Tibial artery (tissue), 4 donors: ENCODE measurements around the gene ARHGAP32.

Experiments
- DNase-seq, 2 donors: peaks; one replicate each; pipeline ENCODE4 v3.0.0-alpha.2; 2019
- H3K27ac ChIP-seq, 2 donors: fragments of 200-600 bp; sonication (generic) in 1 of 2; 1 replicate in 1 of 2; 2 replicates in 1 of 2; pipeline ENCODE4 v1.5.1; 2018 to 2019; ENCODE audit warnings: mild to moderate bottlenecking in 1 of 2
- H3K27me3 ChIP-seq, 2 donors: fragments of 200-600 bp; sonication (generic) in 1 of 2; one replicate each; pipeline versions ENCODE4 v1.5.1 to v1.6.0; 2016 to 2019
- H3K36me3 ChIP-seq, 3 donors: fragments of 200-600 bp; sonication (generic) in 2 of 3; one replicate each; pipeline ENCODE4 v1.5.1; 2016 to 2019; ENCODE audit warnings: mild to moderate bottlenecking in 2 of 3
- H3K4me1 ChIP-seq, 4 donors: fragments of 200-600 bp; sonication (generic) in 2 of 4; 1 replicate in 3 of 4; 2 replicates in 1 of 4; pipeline ENCODE4 v1.5.1; 2016 to 2019
- H3K4me3 ChIP-seq, 2 donors: fragments of 200-600 bp; sonication (generic) in 1 of 2; 1 replicate in 1 of 2; 2 replicates in 1 of 2; pipeline ENCODE4 v1.5.1; 2018 to 2019; ENCODE audit warnings: mild to moderate bottlenecking in 2 of 2
- H3K9me3 ChIP-seq, 3 donors: fragments of 200-600 bp; sonication (generic) in 1 of 3; one replicate each; pipeline ENCODE4 v1.5.1; 2016 to 2019
- intact Hi-C: fragments of 100-400 bp; cut with DNase I; formaldehyde crosslinking; loops from one replicate; pipeline ENCODE4 v1.15.0; 2023; ENCODE audit warnings: low total_unique reads
- TF ChIP-seq, protein P1 (sequence below), 2 experiments: fragments of 200-600 bp in 1 of 2; fragments of 450-650 bp in 1 of 2; IDR thresholded peaks; one replicate each; pipeline ENCODE4 v1.5.1; 2017 to 2019; ENCODE audit warnings: antibody characterized with exemption in 2 of 2, mild to moderate bottlenecking in 1 of 2, moderate library complexity in 1 of 2

Gene ARHGAP32

DNA sequence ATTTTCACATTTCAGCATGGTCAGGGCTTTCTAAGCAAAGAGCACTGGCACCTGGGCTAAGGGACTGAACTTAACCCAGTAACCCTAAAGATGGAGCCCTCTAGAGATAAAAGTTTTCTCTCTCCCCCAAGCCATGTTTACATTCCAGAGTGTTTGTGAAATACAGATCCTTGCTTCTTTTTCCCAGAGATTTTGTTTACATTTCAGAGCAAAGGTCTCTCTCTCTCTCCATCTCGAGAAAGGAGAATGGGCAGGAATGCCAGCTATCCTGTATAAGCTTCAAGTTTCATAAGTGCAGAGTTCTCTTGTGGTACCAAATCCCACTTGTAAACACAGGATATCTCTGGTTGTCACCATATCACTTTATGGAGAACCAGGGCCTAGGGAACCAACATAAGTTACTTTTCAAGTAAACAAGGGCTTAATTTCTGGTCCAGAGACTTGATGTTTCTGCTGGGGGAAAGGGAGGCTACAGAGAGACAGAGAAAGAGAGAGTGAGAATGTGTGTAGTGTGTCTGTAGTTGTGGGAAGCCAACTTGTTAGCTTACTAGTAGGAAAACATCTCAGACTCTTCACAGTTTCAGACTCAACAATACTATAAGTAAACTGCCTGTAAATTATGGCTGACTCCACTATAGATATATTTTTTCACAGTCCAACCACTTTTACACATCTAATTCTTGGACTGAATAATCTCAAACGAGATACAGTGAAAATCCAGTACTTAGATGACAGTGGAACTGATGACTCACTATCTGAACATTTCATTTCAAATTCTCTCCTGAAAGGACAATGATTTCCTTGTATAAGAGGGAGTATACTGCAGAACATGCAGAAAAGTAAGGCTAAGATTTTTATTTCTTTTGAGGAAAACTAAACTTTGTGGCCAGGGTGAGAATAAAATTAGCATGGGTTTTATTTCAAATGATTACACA, 76.2 kb downstream of the ARHGAP32 start:
- TF ChIP-seq, protein P1, sequence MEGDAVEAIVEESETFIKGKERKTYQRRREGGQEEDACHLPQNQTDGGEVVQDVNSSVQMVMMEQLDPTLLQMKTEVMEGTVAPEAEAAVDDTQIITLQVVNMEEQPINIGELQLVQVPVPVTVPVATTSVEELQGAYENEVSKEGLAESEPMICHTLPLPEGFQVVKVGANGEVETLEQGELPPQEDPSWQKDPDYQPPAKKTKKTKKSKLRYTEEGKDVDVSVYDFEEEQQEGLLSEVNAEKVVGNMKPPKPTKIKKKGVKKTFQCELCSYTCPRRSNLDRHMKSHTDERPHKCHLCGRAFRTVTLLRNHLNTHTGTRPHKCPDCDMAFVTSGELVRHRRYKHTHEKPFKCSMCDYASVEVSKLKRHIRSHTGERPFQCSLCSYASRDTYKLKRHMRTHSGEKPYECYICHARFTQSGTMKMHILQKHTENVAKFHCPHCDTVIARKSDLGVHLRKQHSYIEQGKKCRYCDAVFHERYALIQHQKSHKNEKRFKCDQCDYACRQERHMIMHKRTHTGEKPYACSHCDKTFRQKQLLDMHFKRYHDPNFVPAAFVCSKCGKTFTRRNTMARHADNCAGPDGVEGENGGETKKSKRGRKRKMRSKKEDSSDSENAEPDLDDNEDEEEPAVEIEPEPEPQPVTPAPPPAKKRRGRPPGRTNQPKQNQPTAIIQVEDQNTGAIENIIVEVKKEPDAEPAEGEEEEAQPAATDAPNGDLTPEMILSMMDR (IDR thresholded peaks at IDR 0.05) = no peak
- no peaks in the 10 kb centered on the region for H3K36me3 ChIP-seq
- no peaks in the 10 kb centered on the region for H3K27me3 ChIP-seq
- H3K9me3 ChIP-seq = no peaks in the 10 kb centered on the region
- H3K4me1 ChIP-seq = no peaks in the 10 kb centered on the region
- no peak overlapping the region for H3K4me3 ChIP-seq
- no peak for DNase-seq
- intact Hi-C loops = no loop called here
- H3K27ac ChIP-seq = no peak overlapping the region

DNA sequence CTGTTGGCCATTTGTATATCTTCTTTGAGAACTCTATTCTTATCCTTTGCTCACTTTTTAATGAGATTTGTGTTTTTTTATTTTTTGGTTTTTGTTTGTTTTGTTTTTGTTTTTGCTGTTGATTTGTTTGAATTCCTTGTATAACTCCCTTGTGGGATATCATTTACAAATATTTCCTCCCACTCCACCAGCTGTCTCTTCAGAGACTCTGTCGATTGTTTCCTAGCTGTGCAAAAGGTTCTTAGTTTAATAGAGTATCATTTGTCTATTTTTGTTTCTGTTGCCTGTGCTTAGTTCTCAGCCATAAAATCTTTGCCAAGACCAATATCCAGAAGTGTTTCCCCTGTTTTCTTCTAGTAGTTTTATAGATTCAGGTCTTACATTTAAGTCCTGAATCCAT, 82.4 kb downstream of the ARHGAP32 start:
- no peak for DNase-seq
- no peaks in the 10 kb centered on the region for H3K27me3 ChIP-seq
- H3K36me3 ChIP-seq = no peaks in the 10 kb centered on the region
- TF ChIP-seq, protein P1 (IDR thresholded peaks at IDR 0.05) = no peak
- peaks cover 3 to 15% (median 3%) of the 10 kb centered on the region in 3 donors for H3K9me3 ChIP-seq
- no peak overlapping the region for H3K27ac ChIP-seq
- intact Hi-C loops = no loop called here
- no peaks in the 10 kb centered on the region for H3K4me1 ChIP-seq
- H3K4me3 ChIP-seq = no peak overlapping the region

DNA sequence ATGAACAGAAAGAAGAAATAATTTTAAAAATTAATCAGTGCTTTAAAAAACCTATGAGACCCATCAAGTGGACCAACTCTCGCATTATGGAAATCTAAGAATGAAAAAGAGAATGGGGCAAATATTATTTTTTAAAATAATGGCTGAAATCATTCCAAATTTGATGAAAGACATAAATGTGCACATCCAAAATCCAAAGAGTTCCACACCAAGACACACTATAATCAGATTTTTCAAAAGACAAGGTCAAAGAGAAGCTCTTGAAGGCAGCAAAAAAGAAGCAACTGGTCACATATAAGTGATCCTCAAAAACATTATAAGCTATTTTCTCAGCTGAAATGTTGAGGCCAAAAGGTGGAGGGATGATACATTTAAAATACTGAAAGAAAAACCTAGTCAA, 85.3 kb downstream of the ARHGAP32 start:
- intact Hi-C loops = no loop called here
- no peak for DNase-seq
- Histone ChIP-seq H3K4me1 (no peaks in the 10 kb centered on the region), H3K27me3 (no peaks in the 10 kb centered on the region), H3K4me3 (no peak overlapping the region), H3K36me3 (no peaks in the 10 kb centered on the region), H3K27ac (no peak overlapping the region), H3K9me3 (peaks cover 3 to 26% (median 3%) of the 10 kb centered on the region in 3 donors)
- TF ChIP-seq, protein P1 (IDR thresholded peaks at IDR 0.05) = no peak

DNA sequence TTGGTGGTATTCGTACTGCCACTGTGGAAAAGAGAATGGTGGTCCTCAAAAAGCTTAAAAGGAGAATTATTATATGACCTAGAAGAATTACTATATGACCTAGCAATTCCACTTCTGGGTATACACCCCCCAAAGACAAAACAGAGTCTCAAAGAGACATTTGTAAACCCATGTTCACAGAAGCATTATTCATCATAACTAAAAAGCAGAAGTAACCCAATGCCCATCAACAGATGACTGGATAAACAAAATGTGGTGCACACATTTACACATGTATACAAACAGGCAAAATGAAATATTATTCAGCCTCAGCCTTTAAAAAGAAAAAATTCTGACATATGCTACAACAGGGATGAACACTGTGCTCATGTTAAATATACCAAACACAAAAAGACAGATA, 89.4 kb downstream of the ARHGAP32 start:
- no peak for DNase-seq
- Histone ChIP-seq H3K4me1 (no peaks in the 10 kb centered on the region), H3K27me3 (no peaks in the 10 kb centered on the region), H3K27ac (no peak overlapping the region), H3K4me3 (no peak overlapping the region), H3K36me3 (peaks cover 0 to 14% (median 3%) of the 10 kb centered on the region in 3 donors), H3K9me3 (peaks cover 3 to 35% (median 5%) of the 10 kb centered on the region in 3 donors)
- intact Hi-C loops = no loop called here
- TF ChIP-seq, protein P1 (IDR thresholded peaks at IDR 0.05) = no peak

GRCh38 chr11:129102225-129102624, 89.9 kb downstream of the ARHGAP32 start:
- no peak for DNase-seq
- intact Hi-C loops = no loop called here
- Histone ChIP-seq H3K4me3 (no peak overlapping the region), H3K36me3 (peaks cover 0 to 14% (median 5%) of the 10 kb centered on the region in 3 donors), H3K9me3 (peaks cover 2 to 38% (median 4%) of the 10 kb centered on the region in 3 donors), H3K27me3 (no peaks in the 10 kb centered on the region), H3K27ac (no peak overlapping the region), H3K4me1 (no peaks in the 10 kb centered on the region)
- TF ChIP-seq, protein P1 (IDR thresholded peaks at IDR 0.05) = no peak
